Measurements from ENCODE around the gene MFSD8. TPM values are rescaled to one million over a fixed set of nuclear protein-coding genes. Genes with fewer than 3 reads are reported as not detected.
"Not testable (repeated sequence)": the region's sequence is repeated elsewhere in the genome, so short reads cannot be mapped to it uniquely, and the experiment has no call there.

MFSD8 gene
- total RNA-seq, 2 donors from 2014 or later, result 19.9 to 22.0 TPM

- Histone ChIP-seq H3K36me3 (no peaks in the 10 kb centered on the region), H3K9me3 (no peaks in the 10 kb centered on the region), H3K27ac (no peak overlapping the region), H3K4me3 (no peak overlapping the region), H3K27me3 (no peaks in the 10 kb centered on the region), H3K4me1 (no peaks in the 10 kb centered on the region), H3K9ac (ENCODE audit: low read depth in 2 of 2, low read length in 2 of 2) (no peak overlapping the region)
- DNase-seq, result no peak
- no peak for TF ChIP-seq CTCF (IDR thresholded peaks at IDR 0.05)
- intact Hi-C loops (cut with DNase I), result no loop called here
These were observed 44.5 kb downstream of the MFSD8 start for GRCh38 chr4:127920521-127920920.

GRCh38 chr4:127917151-127917550, 47.8 kb downstream of the MFSD8 start:
- TF ChIP-seq CTCF (IDR thresholded peaks at IDR 0.05), result no peak
- intact Hi-C loops (cut with DNase I), result no loop called here

GRCh38 chr4:127916512-127916911, 48.5 kb downstream of the MFSD8 start:
- Histone ChIP-seq H3K9ac (ENCODE audit: low read depth in 2 of 2, low read length in 2 of 2) (no peak overlapping the region), H3K27me3 (no peaks in the 10 kb centered on the region), H3K4me3 (no peak overlapping the region), H3K27ac (no peak overlapping the region), H3K36me3 (no peaks in the 10 kb centered on the region), H3K4me1 (no peaks in the 10 kb centered on the region), H3K9me3 (no peaks in the 10 kb centered on the region)
- DNase-seq, result no peak
- intact Hi-C loops (cut with DNase I), result no loop called here
- no peak for TF ChIP-seq CTCF (IDR thresholded peaks at IDR 0.05)

More at GRCh38 chr4:127917151-127917550, 47.8 kb downstream of the MFSD8 start:
- Histone ChIP-seq H3K27me3 (no peaks in the 10 kb centered on the region), H3K36me3 (no peaks in the 10 kb centered on the region), H3K9ac (ENCODE audit: low read depth in 2 of 2, low read length in 2 of 2) (no peak overlapping the region), H3K27ac (no peak overlapping the region), H3K9me3 (no peaks in the 10 kb centered on the region), H3K4me3 (no peak overlapping the region), H3K4me1 (no peaks in the 10 kb centered on the region)
- no peak for DNase-seq

GRCh38 chr4:127905029-127905428, 59.9 kb downstream of the MFSD8 start:
- no peak for TF ChIP-seq CTCF (IDR thresholded peaks at IDR 0.05)

GRCh38 chr4:127899682-127900081, 65.3 kb downstream of the MFSD8 start:
- H3K27ac ChIP-seq; DNase-seq; H3K4me3 ChIP-seq; H3K9ac ChIP-seq (ENCODE audit: low read depth in 2 of 2, low read length in 2 of 2); H3K27me3 ChIP-seq; H3K36me3 ChIP-seq; H3K4me1 ChIP-seq; intact Hi-C loops (cut with DNase I); H3K9me3 ChIP-seq: not testable (repeated sequence)

More at GRCh38 chr4:127905029-127905428, 59.9 kb downstream of the MFSD8 start:
- Histone ChIP-seq H3K27ac (no peak overlapping the region), H3K9me3 (no peaks in the 10 kb centered on the region), H3K36me3 (no peaks in the 10 kb centered on the region), H3K4me3 (no peak overlapping the region), H3K27me3 (no peaks in the 10 kb centered on the region), H3K4me1 (no peaks in the 10 kb centered on the region), H3K9ac (ENCODE audit: low read depth in 2 of 2, low read length in 2 of 2) (no peak overlapping the region)
- DNase-seq, result no peak
- intact Hi-C loops (cut with DNase I), result no loop called here

- Histone ChIP-seq H3K9ac (ENCODE audit: low read depth in 2 of 2, low read length in 2 of 2) (no peak overlapping the region), H3K9me3 (no peaks in the 10 kb centered on the region), H3K36me3 (no peaks in the 10 kb centered on the region), H3K4me1 (no peaks in the 10 kb centered on the region), H3K27me3 (no peaks in the 10 kb centered on the region), H3K4me3 (no peak overlapping the region), H3K27ac (no peak overlapping the region)
- intact Hi-C loops (cut with DNase I), result no loop called here
- no peak for DNase-seq
- no peak for TF ChIP-seq CTCF (IDR thresholded peaks at IDR 0.05)
These were observed 68.4 kb downstream of the MFSD8 start for GRCh38 chr4:127896528-127896927.
